ENCODE data around the gene GPC6.

Gene GPC6

GRCh38 chr13:93730780-93731179 lies 504.2 kb downstream of the GPC6 start:
- H3K27ac ChIP-seq (ENCODE audit: extremely low read depth, low read depth, low read length): no peak overlapping the region
- H3K4me3 ChIP-seq (ENCODE audit: low read depth, low read length): no peak overlapping the region
- CTCF ChIA-PET: no interaction called here
- no peaks in the 10 kb centered on the region for H3K9me3 ChIP-seq (ENCODE audit: control insufficient read depth, insufficient read depth, low read depth, low read length)
- no peaks in the 10 kb centered on the region for H3K4me1 ChIP-seq (ENCODE audit: control insufficient read depth, insufficient read depth, low read length)
- POLR2A ChIA-PET: no interaction called here
- H3K36me3 ChIP-seq (ENCODE audit: control insufficient read depth in 2 of 2, insufficient read depth in 1 of 2, low read length in 2 of 2): no peaks in the 10 kb centered on the region
- no peak for TF ChIP-seq ZNF785 (tag by site-specific recombination; IDR thresholded peaks at IDR 0.05)
- TF ChIP-seq AEBP2 (tag by site-specific recombination; IDR thresholded peaks at IDR 0.05; ENCODE audit: borderline replicate concordance): no peak
- TF ChIP-seq ZNF777 (tag by site-specific recombination; IDR thresholded peaks at IDR 0.05; ENCODE audit: borderline replicate concordance): no peak
- TF ChIP-seq HIC1 (tag by site-specific recombination; IDR thresholded peaks at IDR 0.05): no peak
- TF ChIP-seq PRDM4 (tag by site-specific recombination; IDR thresholded peaks at IDR 0.05): no peak
- no peak for TF ChIP-seq SCRT2 (tag by site-specific recombination; IDR thresholded peaks at IDR 0.05)
- TF ChIP-seq ZNF24 (tag by site-specific recombination; IDR thresholded peaks at IDR 0.05): no peak
- TF ChIP-seq ZNF311 (tag by site-specific recombination; IDR thresholded peaks at IDR 0.05; ENCODE audit: borderline replicate concordance): no peak
- no peak for TF ChIP-seq ZIC2 (tag by site-specific recombination; IDR thresholded peaks at IDR 0.05)
- no peak for TF ChIP-seq ZFP3 (tag by site-specific recombination; IDR thresholded peaks at IDR 0.05; ENCODE audit: low read depth)
- no peak for TF ChIP-seq ZNF600 (tag by site-specific recombination; IDR thresholded peaks at IDR 0.05)
- TF ChIP-seq ZNF280C (tag by site-specific recombination; IDR thresholded peaks at IDR 0.05): no peak
- no peak for TF ChIP-seq ZNF843 (tag by site-specific recombination; IDR thresholded peaks at IDR 0.05)
- no peak for TF ChIP-seq ZNF747 (tag by site-specific recombination; IDR thresholded peaks at IDR 0.05)
- no peak for TF ChIP-seq ZNF169 (tag by site-specific recombination; IDR thresholded peaks at IDR 0.05)
- no peak for TF ChIP-seq ZNF133 (tag by site-specific recombination; IDR thresholded peaks at IDR 0.05)

GRCh38 chr13:93732186-93732585 lies 505.6 kb downstream of the GPC6 start:
- H3K27ac ChIP-seq (ENCODE audit: extremely low read depth, low read depth, low read length): no peak overlapping the region
- no peaks in the 10 kb centered on the region for H3K9me3 ChIP-seq (ENCODE audit: control insufficient read depth, insufficient read depth, low read depth, low read length)
- H3K4me3 ChIP-seq (ENCODE audit: low read depth, low read length): no peak overlapping the region
- ChIA-PET CTCF (no interaction called here), POLR2A (no interaction called here)
- H3K4me1 ChIP-seq (ENCODE audit: control insufficient read depth, insufficient read depth, low read length): no peaks in the 10 kb centered on the region
- no peaks in the 10 kb centered on the region for H3K36me3 ChIP-seq (ENCODE audit: control insufficient read depth in 2 of 2, insufficient read depth in 1 of 2, low read length in 2 of 2)
- TF ChIP-seq SP7 (tag by site-specific recombination; IDR thresholded peaks at IDR 0.05) (no peak), ZNF48 (tag by site-specific recombination; IDR thresholded peaks at IDR 0.05) (no peak), PRDM6 (tag by site-specific recombination; IDR thresholded peaks at IDR 0.05) (no peak), ZNF692 (tag by site-specific recombination; IDR thresholded peaks at IDR 0.05) (no peak), ZNF580 (tag by site-specific recombination; IDR thresholded peaks at IDR 0.05) (no peak), ZNF114 (tag by site-specific recombination; IDR thresholded peaks at IDR 0.05) (no peak), ZNF19 (tag by site-specific recombination; IDR thresholded peaks at IDR 0.05; ENCODE audit: low read depth) (no peak), KLF8 (tag by site-specific recombination; IDR thresholded peaks at IDR 0.05) (no peak), RBAK (tag by site-specific recombination; IDR thresholded peaks at IDR 0.05) (no peak), GLI4 (tag by site-specific recombination; IDR thresholded peaks at IDR 0.05) (no peak)
